Measurements from ENCODE around the gene KCTD11.

DNA sequence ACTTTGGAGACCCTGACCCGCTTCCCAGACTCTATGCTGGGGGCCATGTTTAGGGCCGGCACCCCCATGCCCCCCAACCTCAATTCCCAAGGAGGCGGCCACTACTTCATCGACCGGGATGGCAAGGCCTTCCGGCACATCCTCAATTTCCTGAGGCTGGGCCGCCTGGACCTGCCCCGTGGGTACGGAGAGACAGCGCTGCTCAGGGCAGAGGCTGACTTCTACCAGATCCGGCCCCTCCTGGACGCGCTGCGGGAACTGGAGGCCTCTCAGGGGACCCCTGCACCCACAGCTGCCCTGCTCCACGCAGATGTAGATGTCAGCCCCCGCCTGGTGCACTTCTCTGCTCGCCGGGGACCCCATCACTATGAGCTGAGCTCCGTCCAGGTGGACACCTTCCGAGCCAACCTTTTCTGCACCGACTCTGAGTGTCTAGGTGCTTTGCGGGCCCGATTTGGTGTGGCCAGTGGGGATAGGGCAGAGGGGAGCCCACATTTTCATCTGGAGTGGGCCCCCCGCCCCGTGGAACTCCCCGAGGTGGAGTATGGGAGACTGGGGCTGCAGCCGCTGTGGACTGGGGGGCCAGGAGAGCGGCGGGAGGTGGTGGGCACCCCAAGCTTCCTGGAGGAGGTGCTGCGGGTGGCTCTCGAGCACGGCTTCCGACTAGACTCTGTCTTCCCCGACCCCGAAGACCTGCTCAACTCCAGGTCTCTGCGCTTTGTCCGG is 1.1 kb downstream of the KCTD11 start:
- TF ChIP-seq, protein P1, sequence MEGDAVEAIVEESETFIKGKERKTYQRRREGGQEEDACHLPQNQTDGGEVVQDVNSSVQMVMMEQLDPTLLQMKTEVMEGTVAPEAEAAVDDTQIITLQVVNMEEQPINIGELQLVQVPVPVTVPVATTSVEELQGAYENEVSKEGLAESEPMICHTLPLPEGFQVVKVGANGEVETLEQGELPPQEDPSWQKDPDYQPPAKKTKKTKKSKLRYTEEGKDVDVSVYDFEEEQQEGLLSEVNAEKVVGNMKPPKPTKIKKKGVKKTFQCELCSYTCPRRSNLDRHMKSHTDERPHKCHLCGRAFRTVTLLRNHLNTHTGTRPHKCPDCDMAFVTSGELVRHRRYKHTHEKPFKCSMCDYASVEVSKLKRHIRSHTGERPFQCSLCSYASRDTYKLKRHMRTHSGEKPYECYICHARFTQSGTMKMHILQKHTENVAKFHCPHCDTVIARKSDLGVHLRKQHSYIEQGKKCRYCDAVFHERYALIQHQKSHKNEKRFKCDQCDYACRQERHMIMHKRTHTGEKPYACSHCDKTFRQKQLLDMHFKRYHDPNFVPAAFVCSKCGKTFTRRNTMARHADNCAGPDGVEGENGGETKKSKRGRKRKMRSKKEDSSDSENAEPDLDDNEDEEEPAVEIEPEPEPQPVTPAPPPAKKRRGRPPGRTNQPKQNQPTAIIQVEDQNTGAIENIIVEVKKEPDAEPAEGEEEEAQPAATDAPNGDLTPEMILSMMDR (conservative IDR thresholded peaks at IDR 0.05) = no peak
- TF ChIP-seq EZH2 (IDR thresholded peaks at IDR 0.05; ENCODE audit: low read depth) = no peak
